Trophoblast cell (in vitro differentiated cells and primary cell): Measurements from ENCODE around the gene CHST10.
"Not testable (repeated sequence)": the region's sequence is repeated elsewhere in the genome, so short reads cannot be mapped to it uniquely, and the experiment has no call there.

Experiments used
- DNase-seq, 2 donors: peaks; one replicate each; pipeline ENCODE4 v3.0.0-alpha.2; 2016
- H2AFZ ChIP-seq: 2 replicates; pipeline ENCODE4 v1.6.1; 2013; ENCODE audit warnings: low read length, moderate library complexity, mild to moderate bottlenecking; ENCODE audit not compliant: insufficient read depth, poor library complexity
- H2AK5ac ChIP-seq: 2 replicates; pipeline ENCODE4 v1.6.1; 2013; ENCODE audit warnings: mild to moderate bottlenecking, low read length
- H2BK120ac ChIP-seq: 2 replicates; pipeline ENCODE4 v1.6.1; 2013; ENCODE audit warnings: low read length, mild to moderate bottlenecking, moderate library complexity; ENCODE audit not compliant: insufficient read depth, poor library complexity
- H2BK12ac ChIP-seq: 2 replicates; pipeline ENCODE4 v1.6.1; 2013; ENCODE audit warnings: mild to moderate bottlenecking, low read length, moderate library complexity
- H2BK5ac ChIP-seq: 2 replicates; pipeline ENCODE4 v1.6.1; 2013; ENCODE audit warnings: low read length, low read depth, moderate library complexity, mild to moderate bottlenecking; ENCODE audit not compliant: poor library complexity
- H3K14ac ChIP-seq: 2 replicates; pipeline ENCODE4 v1.6.1; 2013; ENCODE audit warnings: mild to moderate bottlenecking, low read length
- H3K18ac ChIP-seq: 2 replicates; pipeline ENCODE4 v1.6.1; 2013; ENCODE audit warnings: mild to moderate bottlenecking, low read length
- H3K23ac ChIP-seq: 2 replicates; pipeline ENCODE4 v1.6.1; 2013; ENCODE audit warnings: low read length
- H3K27ac ChIP-seq: 2 replicates; pipeline ENCODE4 v1.5.1; 2013; ENCODE audit warnings: low read depth, mild to moderate bottlenecking, inconsistent platforms, low read length, moderate library complexity
- H3K27me3 ChIP-seq: 2 replicates; pipeline ENCODE4 v1.6.1; 2013; ENCODE audit warnings: inconsistent platforms, mild to moderate bottlenecking, low read length, moderate library complexity; ENCODE audit not compliant: insufficient read depth
- H3K36me3 ChIP-seq, 2 experiments: 1 replicate in 1 of 2; 2 replicates in 1 of 2; pipeline ENCODE4 v1.6.1; 2013; ENCODE audit warnings: low read length in 2 of 2, mild to moderate bottlenecking in 2 of 2, moderate library complexity in 1 of 2; ENCODE audit not compliant: insufficient read depth in 2 of 2, control insufficient read depth in 1 of 2
- H3K4ac ChIP-seq: 2 replicates; pipeline ENCODE4 v1.6.1; 2013; ENCODE audit warnings: low read depth, mild to moderate bottlenecking, low read length, moderate library complexity
- H3K4me1 ChIP-seq, 2 experiments: 1 replicate in 1 of 2; 2 replicates in 1 of 2; pipeline ENCODE4 v1.6.1; 2013; ENCODE audit warnings: low read length in 2 of 2, mild to moderate bottlenecking in 2 of 2, moderate library complexity in 1 of 2; ENCODE audit not compliant: insufficient read depth in 2 of 2, control insufficient read depth in 1 of 2
- H3K4me2 ChIP-seq: 2 replicates; pipeline ENCODE4 v1.6.1; 2013; ENCODE audit warnings: inconsistent platforms, mild to moderate bottlenecking, low read length, moderate library complexity
- H3K4me3 ChIP-seq: 2 replicates; pipeline ENCODE4 v1.5.1; 2013; ENCODE audit warnings: mild to moderate bottlenecking, low read depth, low read length, inconsistent platforms
- H3K79me1 ChIP-seq: one replicate; pipeline ENCODE4 v1.6.1; 2013; ENCODE audit warnings: low read length
- H3K79me2 ChIP-seq: 2 replicates; pipeline ENCODE4 v1.6.1; 2013; ENCODE audit warnings: low read length, mild to moderate bottlenecking; ENCODE audit not compliant: control insufficient read depth, insufficient read depth, poor library complexity
- H3K9ac ChIP-seq: 2 replicates; pipeline ENCODE4 v1.6.1; 2013; ENCODE audit warnings: mild to moderate bottlenecking, low read length
- H3K9me3 ChIP-seq: 2 replicates; pipeline ENCODE4 v1.6.1; 2013; ENCODE audit warnings: low read depth, mild to moderate bottlenecking, control low read depth, inconsistent platforms, low read length; ENCODE audit not compliant: insufficient read depth
- H4K12ac ChIP-seq: 2 replicates; pipeline ENCODE4 v1.6.1; 2013; ENCODE audit warnings: low read depth, mild to moderate bottlenecking, low read length, moderate library complexity
- H4K8ac ChIP-seq: 2 replicates; pipeline ENCODE4 v1.6.1; 2013; ENCODE audit warnings: low read depth, mild to moderate bottlenecking, low read length, moderate library complexity
- H4K91ac ChIP-seq: one replicate; pipeline ENCODE4 v1.6.1; 2013; ENCODE audit warnings: low read depth, mild to moderate bottlenecking, low read length, moderate library complexity
- WGBS: extraction: QIAGEN DNeasy Blood & Tissue Kit; methylation state at CpG from one replicate; pipeline ENCODE4 v1.1.7; 2013; ENCODE audit warnings: missing lambda C conversion rate; ENCODE audit not compliant: insufficient read length, insufficient coverage; ENCODE audit errors: extremely low coverage; 5-methylcytosine and 5-hydroxymethylcytosine counted together

CHST10 gene

GRCh38 chr2:100358554-100358953 is 58.9 kb downstream of the CHST10 start:
- no peaks in the 10 kb centered on the region for H3K79me1 ChIP-seq
- no peaks in the 10 kb centered on the region for H3K9me3 ChIP-seq
- H2AFZ ChIP-seq, result no peak overlapping the region
- H3K4me3 ChIP-seq, result no peak overlapping the region
- no peaks in the 10 kb centered on the region for H3K27me3 ChIP-seq
- no peak overlapping the region for H3K9ac ChIP-seq
- H4K8ac ChIP-seq, result no peak overlapping the region
- H3K79me2 ChIP-seq, result no peaks in the 10 kb centered on the region
- no peak overlapping the region for H3K14ac ChIP-seq
- no peak overlapping the region for H3K4ac ChIP-seq
- H3K18ac ChIP-seq, result no peak overlapping the region
- no peak overlapping the region for H2BK5ac ChIP-seq
- H2BK12ac ChIP-seq, result no peak overlapping the region
- no peak overlapping the region for H2BK120ac ChIP-seq
- H2AK5ac ChIP-seq, result no peak overlapping the region
- WGBS, result no CpG with 5 or more reads among the region's 2 CpGs
- no peaks in the 10 kb centered on the region for H3K4me1 ChIP-seq
- H4K12ac ChIP-seq, result no peak overlapping the region
- H3K36me3 ChIP-seq, result no peaks in the 10 kb centered on the region
- no peak overlapping the region for H3K23ac ChIP-seq
- no peak overlapping the region for H3K27ac ChIP-seq
- H4K91ac ChIP-seq, result no peak overlapping the region
- DNase-seq, result no peak
- no peak overlapping the region for H3K4me2 ChIP-seq

- H3K36me3 ChIP-seq, result no peaks in the 10 kb centered on the region
- H3K79me1 ChIP-seq, result no peaks in the 10 kb centered on the region
- H3K79me2 ChIP-seq, result no peaks in the 10 kb centered on the region
- H2AFZ ChIP-seq, result no peak overlapping the region
- H3K27me3 ChIP-seq, result no peaks in the 10 kb centered on the region
- no peak overlapping the region for H3K4me3 ChIP-seq
- H3K14ac ChIP-seq, result no peak overlapping the region
- H3K4me2 ChIP-seq, result no peak overlapping the region
- 100% methylated on average over 1 of the region's 7 CpGs for WGBS
- H3K4ac ChIP-seq, result no peak overlapping the region
- H4K8ac ChIP-seq, result no peak overlapping the region
- DNase-seq, result no peak
- H2AK5ac ChIP-seq, result no peak overlapping the region
- no peak overlapping the region for H2BK5ac ChIP-seq
- H2BK120ac ChIP-seq, result no peak overlapping the region
- H3K23ac ChIP-seq, result no peak overlapping the region
- H3K9me3 ChIP-seq, result peaks cover 5% of the 10 kb centered on the region
- H3K18ac ChIP-seq, result no peak overlapping the region
- no peak overlapping the region for H4K12ac ChIP-seq
- H3K27ac ChIP-seq, result no peak overlapping the region
- no peaks in the 10 kb centered on the region for H3K4me1 ChIP-seq
- H4K91ac ChIP-seq, result no peak overlapping the region
- H2BK12ac ChIP-seq, result no peak overlapping the region
- H3K9ac ChIP-seq, result no peak overlapping the region
Measured at GRCh38 chr2:100352521-100352920, 64.9 kb downstream of the CHST10 start.

GRCh38 chr2:100350661-100351185 is 66.7 kb downstream of the CHST10 start:
- Histone ChIP-seq H3K23ac (no peak overlapping the region), H3K9me3 (peaks cover 5% of the 10 kb centered on the region), H3K18ac (no peak overlapping the region), H3K14ac (no peak overlapping the region), H3K27me3 (no peaks in the 10 kb centered on the region), H3K36me3 (no peaks in the 10 kb centered on the region), H2AK5ac (no peak overlapping the region), H3K9ac (no peak overlapping the region), H4K12ac (no peak overlapping the region), H4K91ac (no peak overlapping the region), H3K4me1 (no peaks in the 10 kb centered on the region), H3K79me2 (no peaks in the 10 kb centered on the region), H4K8ac (no peak overlapping the region), H3K4me3 (no peak overlapping the region), H2AFZ (no peak overlapping the region), H2BK12ac (no peak overlapping the region), H2BK120ac (no peak overlapping the region), H3K4ac (no peak overlapping the region), H2BK5ac (no peak overlapping the region), H3K4me2 (no peak overlapping the region), H3K79me1 (no peaks in the 10 kb centered on the region), H3K27ac (no peak overlapping the region)
- peak; percentile 4 to 6 for DNase-seq
- no CpG with 5 or more reads among the region's 13 CpGs for WGBS

GRCh38 chr2:100345144-100345543 is 72.3 kb downstream of the CHST10 start:
- not testable (repeated sequence) for H3K4me3 ChIP-seq, H3K36me3 ChIP-seq, H3K23ac ChIP-seq, H3K9me3 ChIP-seq, H3K4me2 ChIP-seq, H3K79me2 ChIP-seq, H2BK12ac ChIP-seq, H3K9ac ChIP-seq, H3K14ac ChIP-seq, H2BK120ac ChIP-seq, H4K12ac ChIP-seq, H3K27ac ChIP-seq, H3K4me1 ChIP-seq, H3K4ac ChIP-seq, H3K27me3 ChIP-seq, H3K18ac ChIP-seq, H2AK5ac ChIP-seq, H4K91ac ChIP-seq, H2BK5ac ChIP-seq, H4K8ac ChIP-seq, H2AFZ ChIP-seq, H3K79me1 ChIP-seq, DNase-seq
- WGBS, result no CpG with 5 or more reads among the region's 1 CpG
